ENCODE data around the gene RNU7-1.

RNU7-1 gene

DNA sequence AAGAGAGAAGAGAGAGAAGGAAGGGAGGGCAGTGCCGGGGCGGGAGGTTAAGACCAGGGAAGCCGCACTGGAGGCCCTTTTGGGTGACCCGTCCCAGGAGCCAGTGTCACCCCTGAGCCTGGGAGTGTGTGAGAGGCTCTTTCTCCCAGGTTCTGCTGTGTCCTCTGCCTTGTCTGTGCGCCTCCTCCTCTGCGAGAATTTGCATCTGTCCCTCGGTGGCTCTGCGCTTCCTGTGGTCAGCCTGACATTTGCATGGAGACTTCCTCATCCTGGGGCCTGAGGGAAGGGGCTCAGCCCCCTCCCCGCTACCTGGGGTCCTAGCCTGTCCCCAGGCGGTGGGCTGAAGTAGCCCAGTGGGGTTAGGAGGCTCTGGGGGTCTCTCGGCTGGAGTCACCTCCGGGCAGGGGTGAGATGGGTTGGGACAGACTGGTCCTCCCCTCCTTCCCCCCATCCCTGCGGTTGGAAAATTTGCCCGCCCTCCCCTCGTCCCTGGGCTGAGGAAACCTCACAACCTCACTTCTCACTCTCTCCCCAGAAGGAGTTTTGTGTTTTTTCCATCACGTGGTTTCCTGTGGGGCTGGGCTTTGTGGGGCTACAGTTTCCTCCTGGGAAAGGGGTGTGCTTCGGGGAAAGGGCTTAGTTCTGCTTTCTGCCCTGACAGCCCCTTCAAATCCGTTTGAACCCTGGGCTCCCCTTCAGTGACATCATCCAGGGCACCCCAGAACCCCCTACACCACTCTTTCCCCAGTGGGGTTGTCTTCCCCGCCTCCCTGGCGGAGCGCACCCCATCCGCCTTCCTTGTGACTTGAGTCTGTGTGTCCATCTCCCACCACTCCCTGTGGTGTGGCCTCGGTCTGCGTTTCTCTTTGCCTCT is 10.1 kb downstream of the RNU7-1 start:
- DNase-seq (ENCODE audit: low spot score): no peak

DNA sequence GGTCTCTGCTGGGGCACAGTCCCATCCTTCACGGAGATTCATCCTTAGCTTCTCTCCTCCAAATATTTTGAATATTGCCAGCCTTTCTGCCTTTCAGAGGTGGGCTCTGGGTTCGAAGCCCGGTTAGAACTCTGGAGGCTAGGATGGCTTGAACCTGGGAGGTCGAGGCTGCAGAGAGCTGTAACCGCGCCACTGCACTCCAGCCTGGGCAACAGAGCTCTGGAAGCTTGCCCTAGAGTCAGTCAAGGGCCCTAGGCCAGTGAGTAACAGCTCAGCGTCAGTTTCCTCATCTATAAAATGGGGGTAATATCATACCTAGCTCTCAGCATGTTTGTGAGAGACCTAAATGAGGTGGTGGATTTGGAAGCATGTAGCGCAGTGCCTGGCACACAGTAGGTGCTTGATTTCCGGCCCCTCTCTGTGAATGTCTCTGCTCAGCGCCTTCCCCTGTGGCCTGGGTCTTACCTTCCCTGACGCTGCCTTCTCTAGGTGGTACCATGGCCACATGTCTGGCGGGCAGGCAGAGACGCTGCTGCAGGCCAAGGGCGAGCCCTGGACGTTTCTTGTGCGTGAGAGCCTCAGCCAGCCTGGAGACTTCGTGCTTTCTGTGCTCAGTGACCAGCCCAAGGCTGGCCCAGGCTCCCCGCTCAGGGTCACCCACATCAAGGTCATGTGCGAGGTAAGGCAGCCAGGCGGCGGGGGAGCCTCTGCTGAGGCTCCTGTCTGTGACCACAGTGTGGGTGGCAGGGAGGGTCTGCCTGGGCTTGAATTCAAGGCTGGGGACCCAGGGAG is 10.9 kb downstream of the RNU7-1 start:
- no peak for DNase-seq (ENCODE audit: low spot score)

DNA sequence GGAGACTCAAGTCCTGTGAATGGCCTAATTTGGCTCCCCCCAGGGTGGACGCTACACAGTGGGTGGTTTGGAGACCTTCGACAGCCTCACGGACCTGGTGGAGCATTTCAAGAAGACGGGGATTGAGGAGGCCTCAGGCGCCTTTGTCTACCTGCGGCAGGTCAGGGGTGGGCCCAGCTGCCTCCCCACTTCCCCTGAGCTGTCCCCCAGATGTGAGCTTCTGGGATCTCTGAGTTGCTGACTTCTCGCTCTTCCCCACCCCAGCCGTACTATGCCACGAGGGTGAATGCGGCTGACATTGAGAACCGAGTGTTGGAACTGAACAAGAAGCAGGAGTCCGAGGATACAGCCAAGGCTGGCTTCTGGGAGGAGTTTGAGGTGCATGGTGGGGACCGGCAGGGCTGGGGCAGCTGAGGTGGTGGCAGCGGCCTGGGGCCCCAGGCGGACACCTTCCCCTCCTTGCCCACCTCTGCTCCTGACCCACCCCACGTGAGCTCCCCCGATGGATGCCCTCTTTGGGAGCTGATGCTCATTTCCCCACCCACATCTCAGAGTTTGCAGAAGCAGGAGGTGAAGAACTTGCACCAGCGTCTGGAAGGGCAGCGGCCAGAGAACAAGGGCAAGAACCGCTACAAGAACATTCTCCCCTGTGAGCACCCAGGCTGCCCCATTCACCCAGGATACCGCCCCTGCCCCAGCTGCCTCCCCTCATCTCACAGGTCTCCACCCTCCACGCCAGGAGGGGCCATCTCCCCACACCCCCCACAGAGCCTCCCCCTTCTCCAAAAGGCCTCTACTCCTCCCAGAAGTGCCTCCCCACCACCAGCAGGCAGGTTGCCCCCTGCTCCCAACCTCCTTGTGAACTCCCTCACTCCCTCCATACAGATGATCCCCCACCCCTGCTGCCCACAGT is 11.7 kb downstream of the RNU7-1 start:
- no peak for DNase-seq (ENCODE audit: low spot score)

DNA sequence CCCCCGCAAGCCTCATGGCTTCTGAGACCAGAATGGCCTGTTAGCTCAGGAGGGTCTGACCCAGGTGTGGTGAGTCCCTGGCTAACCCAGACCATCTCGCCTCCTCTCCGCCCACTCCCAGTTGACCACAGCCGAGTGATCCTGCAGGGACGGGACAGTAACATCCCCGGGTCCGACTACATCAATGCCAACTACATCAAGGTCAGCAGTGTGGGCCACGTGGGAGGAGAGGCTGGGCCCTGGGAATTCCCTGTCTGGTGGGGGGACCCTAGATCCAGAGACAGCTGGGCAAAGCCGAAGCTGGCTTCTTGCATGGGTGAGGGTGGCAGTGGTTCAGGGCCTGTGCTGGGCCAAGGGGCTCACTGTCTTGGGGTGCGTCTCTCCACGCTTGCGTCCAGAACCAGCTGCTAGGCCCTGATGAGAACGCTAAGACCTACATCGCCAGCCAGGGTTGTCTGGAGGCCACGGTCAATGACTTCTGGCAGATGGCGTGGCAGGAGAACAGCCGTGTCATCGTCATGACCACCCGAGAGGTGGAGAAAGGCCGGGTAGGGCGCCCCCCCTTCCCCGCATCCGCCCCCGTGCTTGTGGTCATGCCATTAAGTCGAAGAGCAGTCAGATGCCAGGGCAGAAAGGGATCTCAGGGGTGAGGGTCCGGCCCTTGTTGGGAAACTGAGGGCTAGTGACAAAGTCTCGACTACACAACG is 12.6 kb downstream of the RNU7-1 start:
- DNase-seq (ENCODE audit: low spot score): no peak

DNA sequence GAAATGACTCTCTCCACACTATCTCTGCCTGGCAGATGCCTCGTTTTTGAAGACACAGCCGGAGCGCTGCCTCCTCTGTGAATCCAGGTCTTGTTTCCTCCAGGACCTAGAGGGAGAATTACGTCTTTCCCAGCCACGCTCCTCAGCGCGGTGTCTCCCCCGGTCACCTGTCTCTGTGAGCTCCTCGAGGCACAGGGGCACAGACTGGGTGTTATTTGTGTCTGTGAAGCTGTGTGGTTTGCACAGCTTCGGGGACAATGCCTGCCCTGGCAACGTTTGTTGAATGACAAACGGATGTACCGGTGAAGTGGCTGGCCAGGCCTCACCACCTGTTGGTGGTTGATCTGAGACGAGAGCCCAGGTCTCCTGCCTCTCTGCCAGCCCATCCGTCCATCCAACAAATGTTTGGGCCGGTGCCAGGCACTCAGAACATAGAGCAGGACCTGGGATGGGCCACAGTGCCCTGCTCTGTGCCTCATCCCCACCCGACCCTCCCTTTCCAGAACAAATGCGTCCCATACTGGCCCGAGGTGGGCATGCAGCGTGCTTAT is 13.6 kb downstream of the RNU7-1 start:
- DNase-seq (ENCODE audit: low spot score): no peak

DNA sequence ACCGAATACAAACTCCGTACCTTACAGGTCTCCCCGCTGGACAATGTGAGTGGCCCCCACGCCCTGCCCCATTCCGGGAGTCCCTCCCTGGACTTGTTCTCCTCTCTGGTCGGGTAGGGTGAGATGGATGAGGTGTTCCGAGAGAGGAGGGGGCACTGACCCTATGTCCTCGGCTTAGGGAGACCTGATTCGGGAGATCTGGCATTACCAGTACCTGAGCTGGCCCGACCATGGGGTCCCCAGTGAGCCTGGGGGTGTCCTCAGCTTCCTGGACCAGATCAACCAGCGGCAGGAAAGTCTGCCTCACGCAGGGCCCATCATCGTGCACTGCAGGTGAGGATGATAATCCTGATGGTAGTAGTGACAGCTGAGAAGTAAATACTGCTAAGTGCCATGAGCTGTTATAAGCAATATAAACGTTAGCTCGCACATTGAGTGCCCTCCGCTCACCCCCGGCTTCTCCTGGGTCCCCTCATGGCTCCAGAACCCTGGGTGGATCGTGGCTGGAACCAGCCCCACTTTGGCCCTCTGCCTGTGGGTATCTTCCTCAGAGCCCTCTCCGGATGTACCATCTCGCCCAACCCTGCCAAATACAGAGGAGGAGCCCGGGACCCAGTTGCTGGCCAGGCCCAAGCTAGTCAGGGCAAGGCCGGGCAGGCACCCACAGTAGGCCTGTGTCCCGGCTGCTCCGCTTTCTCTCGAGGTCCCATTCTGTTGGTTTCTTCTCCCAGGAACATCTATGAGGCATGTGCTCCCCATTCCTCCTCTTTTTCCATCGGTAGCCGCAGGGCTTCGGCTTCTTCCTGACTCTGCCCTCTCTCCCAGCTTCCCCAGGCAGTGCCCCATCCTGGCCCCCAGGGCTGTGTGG is 14.4 kb downstream of the RNU7-1 start:
- DNase-seq (ENCODE audit: low spot score): no peak

DNA sequence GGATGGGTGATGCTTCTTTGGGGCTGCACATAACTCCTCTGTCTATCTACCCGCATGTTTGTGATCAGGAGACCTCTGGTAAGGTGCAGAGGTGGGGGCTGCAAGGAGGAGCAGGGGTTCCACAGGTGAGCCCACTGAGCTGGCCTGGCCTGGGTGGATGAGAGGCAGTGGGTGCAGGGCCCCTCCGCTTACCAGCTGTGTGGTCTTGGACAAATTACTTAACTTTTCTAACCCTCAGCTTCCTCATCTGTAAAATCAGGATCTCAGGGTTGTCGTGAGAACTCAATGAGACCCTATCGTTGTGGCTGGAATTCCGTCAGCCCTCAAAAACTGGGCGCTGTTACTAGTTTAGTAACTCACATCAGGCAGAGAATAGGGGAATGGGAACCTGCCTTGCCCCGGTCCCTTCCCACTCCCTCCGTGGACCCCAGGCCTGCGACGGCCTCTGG is 15.0 kb downstream of the RNU7-1 start:
- DNase-seq (ENCODE audit: low spot score): no peak

DNA sequence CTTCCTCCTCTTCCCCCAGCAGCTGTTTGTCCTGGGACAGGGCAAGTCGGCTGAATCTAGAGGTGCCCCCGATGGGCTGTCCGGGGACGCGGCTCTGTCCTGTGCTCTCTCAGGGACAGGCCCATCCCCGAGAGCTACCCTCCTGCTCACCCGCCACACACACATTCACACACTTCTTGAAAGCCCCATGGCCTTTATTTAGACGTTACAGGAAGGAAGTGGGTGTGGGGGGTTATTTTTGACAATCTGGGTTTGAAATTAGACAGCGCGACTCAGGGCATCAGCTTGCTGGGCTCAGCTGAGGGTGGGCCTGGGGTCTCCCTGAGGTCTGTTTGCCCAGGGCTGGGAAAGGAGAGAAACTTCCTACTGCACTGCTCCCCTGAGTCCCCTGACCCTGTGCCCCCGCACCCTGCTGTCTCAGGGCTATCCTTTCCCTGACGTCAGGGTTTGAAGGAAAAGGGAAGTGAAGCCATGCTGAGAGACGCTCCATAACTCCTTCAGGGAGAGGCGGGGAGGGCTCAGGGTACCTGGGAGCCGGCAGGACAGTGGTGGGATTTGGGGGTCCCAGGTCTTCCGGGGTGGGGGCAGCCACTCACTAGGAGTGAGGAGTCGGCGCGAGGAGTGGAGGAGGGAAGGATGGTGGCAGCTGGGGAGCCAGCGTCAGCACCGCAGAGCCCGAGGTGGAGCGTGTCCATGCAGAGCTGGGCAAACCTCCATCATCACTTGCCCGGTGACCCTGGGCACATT is 15.6 kb downstream of the RNU7-1 start:
- DNase-seq (ENCODE audit: low spot score): no peak

DNA sequence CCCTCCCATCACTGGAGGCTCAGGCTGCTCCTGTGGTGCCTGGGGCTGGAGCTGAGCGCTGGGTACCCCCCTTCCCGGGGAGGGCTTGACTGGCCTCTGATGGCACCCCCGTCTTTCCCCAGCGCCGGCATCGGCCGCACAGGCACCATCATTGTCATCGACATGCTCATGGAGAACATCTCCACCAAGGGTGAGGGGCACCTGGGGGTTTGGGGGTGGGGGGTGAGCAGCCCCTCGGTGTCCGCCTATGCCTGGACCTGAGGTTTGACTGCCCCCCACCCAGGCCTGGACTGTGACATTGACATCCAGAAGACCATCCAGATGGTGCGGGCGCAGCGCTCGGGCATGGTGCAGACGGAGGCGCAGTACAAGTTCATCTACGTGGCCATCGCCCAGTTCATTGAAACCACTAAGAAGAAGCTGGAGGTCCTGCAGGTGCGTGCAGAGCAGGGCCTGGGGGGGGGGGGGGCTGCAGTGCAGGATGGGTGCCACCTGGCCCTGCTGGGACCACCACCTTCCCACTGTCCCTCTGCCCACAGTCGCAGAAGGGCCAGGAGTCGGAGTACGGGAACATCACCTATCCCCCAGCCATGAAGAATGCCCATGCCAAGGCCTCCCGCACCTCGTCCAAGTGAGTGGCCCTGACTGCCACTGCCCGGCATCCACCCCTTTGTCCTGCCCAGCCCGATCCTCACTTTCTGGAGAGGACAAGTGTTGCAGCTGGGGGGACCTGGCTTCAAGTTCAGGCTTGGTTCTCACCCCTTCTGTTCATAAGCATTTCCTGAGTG is 16.4 kb downstream of the RNU7-1 start:
- DNase-seq (ENCODE audit: low spot score): no peak

DNA sequence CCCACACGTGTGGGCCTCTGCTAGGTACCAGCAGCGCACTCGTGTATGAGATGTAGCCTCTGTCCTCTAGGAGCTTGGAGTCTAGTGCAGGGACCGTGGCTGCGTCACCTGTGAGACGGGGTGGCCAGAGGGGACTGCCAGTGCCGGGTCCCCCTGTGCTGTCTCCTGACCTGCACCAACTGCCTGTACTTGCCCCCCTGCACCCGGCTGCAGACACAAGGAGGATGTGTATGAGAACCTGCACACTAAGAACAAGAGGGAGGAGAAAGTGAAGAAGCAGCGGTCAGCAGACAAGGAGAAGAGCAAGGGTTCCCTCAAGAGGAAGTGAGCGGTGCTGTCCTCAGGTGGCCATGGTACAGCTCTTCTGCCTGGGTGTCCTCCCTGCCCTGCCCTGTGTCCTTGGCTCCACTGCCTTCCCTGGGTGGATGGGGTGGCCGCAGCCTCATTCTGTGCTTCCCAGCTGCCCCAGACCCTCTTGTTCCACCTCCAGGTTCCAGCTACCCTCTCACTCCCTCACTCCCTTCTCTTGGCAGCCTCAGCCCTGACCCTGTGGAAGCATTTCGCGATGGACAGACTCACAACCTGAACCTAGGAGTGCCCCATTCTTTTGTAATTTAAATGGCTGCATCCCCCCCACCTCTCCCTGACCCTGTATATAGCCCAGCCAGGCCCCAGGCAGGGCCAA is 17.1 kb downstream of the RNU7-1 start:
- no peak for DNase-seq (ENCODE audit: low spot score)

DNA sequence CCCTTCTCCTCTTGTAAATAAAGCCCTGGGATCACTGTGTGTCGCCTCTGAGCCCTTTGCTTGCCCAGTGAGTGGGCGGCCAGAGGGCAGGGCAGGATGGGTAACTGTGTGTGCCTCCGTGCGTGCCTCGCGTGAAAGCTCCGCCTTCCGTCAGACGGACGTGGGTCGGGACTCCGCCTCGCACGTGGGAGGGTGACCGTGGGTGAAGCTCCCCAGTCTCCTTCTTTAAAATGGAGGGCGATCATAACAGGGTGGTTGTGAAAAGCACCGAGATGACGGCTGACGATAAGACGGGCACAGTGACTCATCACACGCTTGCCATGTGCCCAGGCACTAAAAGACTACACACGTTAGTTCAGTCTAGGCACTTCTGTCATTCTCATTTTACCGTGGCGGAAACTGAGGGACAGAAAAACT is 17.7 kb downstream of the RNU7-1 start:
- DNase-seq (ENCODE audit: low spot score): no peak

DNA sequence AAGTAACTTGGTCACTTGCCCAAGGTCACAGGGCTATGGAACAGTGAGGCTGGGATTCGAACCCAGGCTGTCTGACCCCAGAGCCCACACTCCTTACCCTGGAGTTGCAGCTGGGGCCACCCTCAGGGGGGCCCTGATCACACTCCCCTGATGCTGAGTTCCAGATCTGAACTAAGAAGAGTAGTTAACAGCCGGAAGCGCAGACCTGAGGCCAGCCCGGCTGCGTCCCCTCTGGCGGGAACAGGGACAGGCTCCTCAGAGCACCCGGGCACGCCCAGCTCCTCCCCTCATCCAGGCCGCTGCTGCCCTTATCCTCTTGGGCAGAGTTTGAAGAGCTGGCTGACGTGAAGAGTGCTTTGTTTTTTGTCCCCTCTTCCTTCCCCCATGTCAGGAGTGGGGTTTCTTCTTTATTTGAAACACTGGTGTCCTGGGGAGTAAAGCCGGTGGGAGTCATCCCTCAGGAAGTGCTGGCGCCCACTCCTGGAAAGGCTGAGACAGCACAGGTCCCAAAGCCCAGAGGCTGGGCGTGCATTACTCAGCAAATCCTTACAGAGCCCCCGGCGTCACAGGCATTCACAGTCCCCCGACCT is 18.2 kb downstream of the RNU7-1 start:
- DNase-seq (ENCODE audit: low spot score): no peak

DNA sequence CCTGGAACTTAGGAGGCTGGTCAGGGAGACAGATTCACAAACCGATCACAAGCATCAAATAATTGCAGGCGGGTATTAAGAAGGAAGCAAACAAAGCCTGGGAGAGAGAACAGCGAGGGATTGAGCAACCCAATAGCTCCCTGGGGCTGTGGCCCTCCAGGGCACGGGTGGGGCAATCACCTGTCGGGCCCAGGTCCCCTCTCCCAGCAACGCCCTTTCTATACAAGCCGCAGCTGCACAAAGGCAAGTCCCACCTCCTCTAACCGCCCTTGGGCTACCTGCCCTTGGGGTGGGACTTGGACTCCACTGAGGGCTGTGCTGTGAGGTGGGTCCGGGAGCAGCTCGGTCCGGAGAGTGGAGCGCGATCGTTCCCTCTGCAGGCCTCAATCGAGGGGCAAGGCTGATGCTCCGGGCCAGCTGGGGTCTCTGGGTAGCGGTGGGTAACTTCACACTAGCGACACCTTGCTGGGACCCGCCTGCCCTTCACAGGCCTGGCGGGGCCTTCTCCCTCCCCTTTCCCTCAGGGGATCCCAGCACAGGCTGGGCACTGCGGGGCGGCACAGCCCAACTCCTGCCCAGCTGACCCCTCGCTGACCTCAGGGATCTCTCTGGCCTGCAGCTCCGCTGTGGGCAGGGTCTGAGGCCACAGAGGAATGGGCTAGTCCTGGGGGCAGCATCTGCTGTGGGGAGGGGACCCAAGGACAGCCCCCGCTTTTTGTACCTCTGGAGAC is 18.8 kb downstream of the RNU7-1 start:
- no peak for DNase-seq (ENCODE audit: low spot score)

DNA sequence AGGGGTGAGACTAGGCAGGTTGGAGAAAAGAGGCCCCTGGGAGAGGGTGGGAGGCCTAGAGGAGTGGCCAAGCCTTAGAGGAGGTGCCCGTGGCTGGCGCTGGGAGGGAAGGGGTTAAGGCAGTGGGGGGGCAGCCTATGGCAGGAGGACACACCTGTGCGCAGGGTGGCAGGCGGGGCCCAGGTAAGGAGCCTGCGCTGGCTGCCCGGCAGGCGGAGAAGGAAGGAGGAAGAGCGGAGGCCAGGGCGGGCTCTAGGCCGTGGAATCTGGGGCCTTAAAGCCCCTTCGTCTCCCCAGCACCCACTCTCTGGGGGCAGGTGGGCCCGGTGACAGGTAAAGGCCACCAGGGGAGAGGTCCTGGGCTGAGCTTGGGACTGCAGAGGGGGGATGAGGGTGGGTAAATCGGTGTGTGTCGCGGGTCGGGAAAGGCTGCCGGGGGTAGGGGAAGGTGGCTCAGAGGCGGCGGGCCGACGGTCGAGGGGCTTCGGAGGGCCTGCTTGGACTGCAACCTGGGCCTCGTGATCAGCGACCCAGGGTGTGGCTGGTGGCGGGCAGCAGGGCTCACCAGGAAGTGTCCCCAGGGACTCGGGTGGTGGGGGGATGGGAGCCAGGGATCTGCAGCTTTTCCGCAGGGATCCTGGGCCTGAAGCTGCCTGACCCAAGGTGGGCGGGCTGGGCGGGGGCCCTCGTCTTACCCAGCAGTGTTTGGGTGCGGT is 19.6 kb downstream of the RNU7-1 start:
- no peak for DNase-seq (ENCODE audit: low spot score)

DNA sequence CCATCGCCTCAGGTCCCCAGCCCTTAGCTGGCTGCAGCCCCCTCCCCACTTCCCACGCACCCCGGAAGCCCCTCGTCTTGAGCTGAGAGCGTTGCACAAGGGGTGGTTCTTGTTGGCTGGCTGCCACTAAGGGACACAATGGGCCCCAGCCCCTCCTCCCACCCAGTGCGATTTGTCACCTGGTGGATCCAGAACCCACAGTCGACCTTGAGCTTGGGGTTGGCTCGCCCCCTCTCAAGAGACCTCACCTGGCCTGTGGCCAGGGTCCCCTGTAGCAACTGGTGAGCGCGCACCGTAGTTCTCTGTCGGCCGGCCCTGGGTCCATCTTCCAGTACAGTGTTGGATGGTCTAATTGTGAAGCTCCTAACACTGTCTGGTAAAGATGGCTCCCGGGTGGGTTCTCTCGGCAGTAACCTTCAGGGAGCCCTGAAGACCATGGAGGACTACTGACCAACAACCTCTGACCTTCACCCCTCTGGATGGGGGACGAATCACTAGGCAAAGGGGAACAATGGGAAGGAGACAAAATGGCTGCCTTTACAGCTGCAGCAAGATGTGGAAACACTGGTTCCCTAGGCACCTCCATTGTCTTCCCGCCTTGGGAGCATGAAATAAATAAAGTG is 20.3 kb downstream of the RNU7-1 start:
- DNase-seq (ENCODE audit: low spot score): no peak

DNA sequence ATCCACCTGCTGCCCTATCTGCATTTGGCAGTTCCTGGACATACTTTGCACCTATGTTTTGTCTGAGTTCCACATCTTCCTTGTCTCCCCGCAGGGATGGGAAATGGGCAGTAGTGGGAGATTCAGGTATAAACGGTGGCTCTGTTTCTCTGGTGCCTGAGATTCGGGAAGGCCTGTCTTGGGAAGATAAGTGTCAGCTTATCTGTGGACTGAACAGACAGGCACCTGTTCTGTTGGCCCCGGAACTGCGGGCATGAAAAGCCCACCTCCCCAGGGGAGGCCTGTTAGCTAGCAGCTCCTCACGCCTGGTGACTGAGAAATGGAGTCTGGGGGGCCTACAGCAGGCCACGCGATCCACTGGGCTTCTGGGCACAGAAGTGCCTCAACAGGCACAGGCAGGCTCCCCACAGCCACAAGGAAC is 21.0 kb downstream of the RNU7-1 start:
- DNase-seq (ENCODE audit: low spot score): no peak
